Measurements from ENCODE around the gene SYNPR.
"Not testable (repeated sequence)": the region's sequence is repeated elsewhere in the genome, so short reads cannot be mapped to it uniquely, and the experiment has no call there.

The SYNPR gene

DNA sequence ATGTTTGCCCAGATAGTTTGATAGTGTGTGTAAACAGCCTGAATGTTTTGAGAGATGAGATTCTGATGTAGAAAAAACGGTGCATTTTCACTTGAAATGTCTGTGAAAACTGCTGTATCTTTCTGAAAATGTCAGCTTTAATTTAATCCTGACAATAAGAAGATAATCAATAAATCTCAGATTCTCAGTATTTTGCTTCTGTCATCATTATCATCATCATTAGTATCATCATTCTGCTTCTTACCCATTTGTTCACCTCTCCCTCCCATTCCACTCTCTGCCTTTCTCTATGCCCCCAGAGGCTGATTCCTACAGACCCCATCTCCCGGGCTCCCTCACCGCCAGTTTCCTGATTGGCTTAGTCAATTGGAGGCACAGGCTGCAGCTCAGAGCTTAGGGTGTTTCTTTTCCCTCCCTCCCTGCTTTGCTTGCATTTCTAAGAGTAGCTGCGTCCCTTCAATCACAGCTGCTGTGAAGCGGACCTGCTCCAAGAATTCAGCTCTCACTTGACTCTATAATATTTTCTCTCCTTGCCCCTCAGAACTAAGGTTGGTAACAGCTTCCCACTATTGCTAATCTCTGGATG lies 366.2 kb downstream of the SYNPR start:
- DNase-seq, result no peak

DNA sequence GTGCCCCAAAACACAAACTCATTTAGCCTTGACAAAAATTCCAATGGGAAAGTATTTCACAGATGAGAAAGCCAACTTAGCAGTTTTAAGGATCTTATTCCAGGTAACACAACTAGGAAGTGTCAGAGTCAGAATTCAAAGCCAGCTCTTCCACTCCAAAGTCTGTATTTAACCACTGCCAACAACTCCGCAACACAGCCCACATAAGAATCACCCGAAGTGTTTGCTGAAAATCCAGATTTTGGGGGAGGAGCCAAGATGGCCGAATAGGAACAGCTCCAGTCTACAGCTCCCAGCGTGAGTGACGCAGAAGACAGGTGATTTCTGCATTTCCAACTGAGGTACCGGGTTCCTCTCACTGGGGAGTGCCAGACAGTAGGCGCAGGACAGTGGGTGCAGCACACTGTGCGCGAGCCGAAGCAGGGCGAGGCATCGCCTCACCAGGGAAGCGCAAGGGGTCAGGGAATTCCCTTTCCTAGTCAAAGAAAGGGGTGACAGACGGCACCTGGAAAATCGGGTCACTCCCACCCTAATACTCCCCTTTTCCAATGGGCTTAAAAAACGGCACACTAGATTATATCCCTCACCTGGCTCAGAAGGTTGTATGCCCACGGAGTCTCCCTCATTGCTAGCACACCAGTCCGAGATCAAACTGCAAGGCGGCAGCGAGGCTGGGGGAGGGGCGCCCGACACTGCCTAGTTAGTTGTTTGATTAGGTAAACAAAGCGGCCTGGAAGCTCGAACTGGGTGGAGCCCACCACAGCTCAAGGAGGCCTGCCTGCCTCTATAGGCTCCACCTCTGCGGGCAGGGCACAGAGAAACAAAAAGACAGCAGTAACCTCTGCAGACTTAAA lies 367.0 kb downstream of the SYNPR start:
- DNase-seq, result not testable (repeated sequence)

DNA sequence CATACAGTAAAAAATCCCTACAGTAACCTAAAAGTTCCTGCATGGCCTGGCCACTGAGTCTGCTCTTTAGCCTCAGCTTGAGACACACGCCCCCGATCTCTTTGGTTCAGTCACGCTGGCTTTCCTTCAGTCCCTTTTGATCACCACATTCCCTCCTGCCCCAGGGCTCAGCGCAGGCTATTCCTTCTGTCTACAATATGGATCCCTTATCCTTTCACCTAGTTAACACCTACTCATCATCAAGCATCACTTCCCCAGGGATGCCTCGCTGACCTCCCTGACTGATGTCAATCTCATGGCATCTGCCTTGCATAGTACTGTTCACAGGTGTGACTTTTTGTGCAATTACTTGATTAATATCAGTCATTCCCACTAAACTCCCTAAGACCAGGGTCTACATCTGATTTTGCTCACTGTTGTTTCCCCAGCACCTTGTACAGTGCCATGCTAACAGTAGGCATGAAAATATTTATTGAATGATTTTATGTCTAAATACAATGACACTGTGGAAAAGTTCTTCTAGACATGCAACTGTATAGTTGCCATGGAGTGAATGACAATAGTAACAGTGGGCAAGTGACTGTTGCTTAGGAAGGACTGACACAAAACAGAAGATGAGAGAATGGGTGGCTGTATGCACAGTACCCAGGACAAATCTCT lies 374.1 kb downstream of the SYNPR start, which contains the start of gene SNTN:
Gene SNTN, plus strand, starts transcription at position 610 of the 660 bp plus-strand sequence. Its CDS starts 13 bp downstream, at position 623.
- DNase-seq, result no peak

DNA sequence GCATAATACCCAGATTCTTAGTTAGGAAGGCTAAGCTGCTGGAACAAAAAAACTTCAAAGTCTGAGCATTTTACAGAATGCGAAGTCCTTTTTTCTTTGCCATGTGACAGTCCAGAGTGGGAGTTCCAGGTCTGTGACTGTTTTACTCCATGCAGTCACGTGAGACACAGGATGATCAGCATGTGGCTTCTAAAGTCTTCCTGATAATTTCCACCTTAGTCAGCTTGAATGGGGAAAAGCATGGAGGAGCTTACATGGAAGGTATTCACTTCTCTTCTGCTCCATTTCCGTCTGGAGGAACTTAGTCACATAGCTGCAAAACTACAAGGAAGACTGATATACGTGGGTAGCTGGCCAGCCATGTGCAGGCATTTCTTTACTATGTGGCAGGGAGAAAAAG lies 376.1 kb downstream of the SYNPR start:
- no peak for DNase-seq

DNA sequence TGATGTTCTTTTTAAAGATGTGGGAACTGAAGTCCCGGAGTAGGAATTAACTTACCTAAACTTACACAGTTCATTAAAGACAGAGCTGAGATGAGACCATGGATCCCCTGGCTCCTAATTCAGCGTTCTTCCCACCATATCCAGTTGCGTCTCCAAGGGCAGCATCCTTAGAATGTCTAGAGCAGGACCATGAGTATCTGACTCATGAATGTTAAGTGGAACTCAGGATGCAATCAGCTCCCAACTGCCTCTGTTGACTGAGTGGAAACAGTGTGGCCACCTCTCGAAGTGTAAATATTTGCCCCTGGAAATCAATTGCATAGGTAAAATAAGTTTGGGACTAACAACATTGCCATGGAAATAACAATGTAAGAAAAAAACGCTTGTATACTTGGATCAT lies 376.8 kb downstream of the SYNPR start:
- no peak for DNase-seq

DNA sequence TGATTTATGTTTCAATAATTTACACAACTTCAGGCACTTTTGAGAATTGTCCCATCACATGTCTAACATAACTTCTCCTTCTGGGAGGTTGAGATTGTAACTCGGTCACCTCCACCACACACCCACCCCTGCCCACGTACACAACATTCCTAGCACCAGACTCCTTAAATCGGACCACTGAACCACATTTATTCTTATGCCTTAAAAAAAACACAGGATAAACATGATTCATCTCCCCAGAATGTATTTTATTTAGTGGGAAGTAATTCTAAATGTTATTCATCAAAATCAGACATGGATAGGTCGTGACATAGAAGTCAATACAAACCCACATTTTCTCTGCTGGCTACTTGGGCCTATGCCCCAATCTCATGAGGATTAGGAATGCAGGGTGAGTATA lies 377.4 kb downstream of the SYNPR start:
- DNase-seq, result no peak

DNA sequence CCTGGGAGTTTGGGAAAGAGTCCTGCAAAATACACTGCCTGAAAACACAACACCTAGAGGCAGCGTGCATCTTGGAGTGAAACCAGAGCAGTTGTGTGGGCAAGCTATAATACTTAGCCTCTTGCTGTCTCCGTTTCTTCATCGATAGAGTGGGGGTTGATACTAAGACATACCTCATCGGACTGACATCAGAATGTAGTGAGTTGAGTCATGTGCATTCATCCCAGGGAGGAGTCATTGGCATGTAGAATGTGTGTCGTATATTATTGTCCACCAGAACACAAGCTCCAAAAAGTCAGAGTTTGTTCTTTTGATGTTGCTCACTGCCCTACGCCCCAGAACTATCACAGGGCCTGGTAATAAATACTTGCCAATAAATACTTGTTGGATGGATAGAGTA lies 378.7 kb downstream of the SYNPR start:
- DNase-seq, result no peak

DNA sequence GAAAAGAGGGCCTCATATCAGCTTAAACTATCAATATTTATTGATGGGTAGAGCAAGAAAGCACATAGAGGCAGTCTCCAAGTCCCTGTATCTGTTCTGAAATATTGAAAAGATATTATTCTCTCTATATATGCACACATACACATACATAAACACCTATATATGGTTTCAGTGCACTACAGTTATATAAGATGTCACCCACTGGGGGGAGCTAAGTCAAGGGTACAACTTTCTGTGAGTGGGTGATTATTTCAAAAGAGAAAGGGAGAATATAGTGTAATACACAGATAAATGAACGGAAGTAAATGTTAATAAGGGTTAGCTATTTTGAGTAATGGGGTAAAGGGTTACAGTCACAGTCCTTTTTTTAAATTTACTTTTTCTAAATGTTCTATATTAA lies 383.1 kb downstream of the SYNPR start:
- no peak for DNase-seq

DNA sequence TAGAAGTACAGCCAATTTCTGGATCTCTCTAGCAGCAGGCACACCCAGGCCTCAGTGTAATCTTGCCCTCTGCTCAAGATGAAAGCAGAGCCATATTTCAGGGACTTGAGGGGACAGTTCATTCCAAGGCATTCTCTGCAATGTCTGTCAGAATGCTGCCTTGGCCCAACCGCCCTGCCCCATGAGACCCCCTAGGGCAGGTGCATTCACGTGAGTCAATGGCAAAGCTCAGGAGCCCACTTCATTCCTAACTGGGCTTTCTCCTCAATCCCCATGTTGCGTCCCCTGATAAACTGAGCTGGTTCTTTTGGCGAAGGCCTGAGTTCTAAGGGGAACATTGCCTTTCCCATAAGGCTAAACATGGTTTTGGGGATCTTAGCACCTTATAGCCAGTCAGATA lies 383.9 kb downstream of the SYNPR start:
- DNase-seq, result no peak

DNA sequence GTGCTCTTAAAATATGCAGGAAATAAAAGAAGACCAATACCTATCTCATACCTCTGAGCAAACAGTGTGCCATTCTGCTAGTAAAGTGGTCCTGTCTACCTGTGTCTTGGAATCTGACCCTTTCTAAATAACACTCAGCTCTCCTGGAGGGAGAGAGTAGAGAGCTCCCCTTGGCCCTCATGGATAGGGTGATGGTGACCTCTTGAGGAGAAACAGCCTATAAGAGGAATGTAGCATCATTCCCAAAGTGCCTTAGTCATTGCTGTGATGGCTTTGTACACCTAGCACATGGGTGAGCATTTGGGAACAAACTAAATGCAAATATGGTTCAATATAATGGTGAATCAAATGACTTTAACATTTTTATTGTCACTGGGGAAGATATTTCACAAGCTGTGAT lies 384.4 kb downstream of the SYNPR start:
- no peak for DNase-seq
